ENCODE results near the gene NUBPL. TPM values are rescaled to one million over a fixed set of nuclear protein-coding genes. Genes with fewer than 3 reads are reported as not detected.
A peak's percentile ranks its signal among the peaks of the same experiment; 100 is the strongest.
"Not testable (repeated sequence)": the region's sequence is repeated elsewhere in the genome, so short reads cannot be mapped to it uniquely, and the experiment has no call there.

NUBPL gene
- total RNA-seq, 8 experiments from 2014 or later: 8.8 to 18.2 (median 10.7) TPM

DNA sequence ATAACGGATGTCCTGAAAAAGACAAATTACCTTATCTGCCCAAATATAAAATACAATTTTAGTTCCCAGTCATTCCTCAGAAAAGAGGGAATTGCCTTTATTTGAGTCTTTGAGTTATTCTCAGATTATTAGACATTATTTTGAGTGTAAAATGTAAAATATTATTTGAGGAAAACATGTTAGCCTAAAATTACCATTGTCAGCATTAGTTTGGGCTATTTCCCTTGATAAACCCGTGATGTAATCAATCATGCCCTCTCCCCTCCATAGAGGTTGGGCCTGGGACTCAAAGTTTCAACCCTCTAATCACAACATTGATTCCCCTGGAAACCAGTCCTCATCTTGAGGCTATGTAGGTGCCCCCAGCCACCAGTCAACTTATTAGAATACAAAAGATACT is 213.4 kb downstream of the NUBPL start:
- H3K27ac ChIP-seq: no peak overlapping the region
- in situ Hi-C loops (cut with MboI; ENCODE audit: low pct_unique_long_range_greater_than_20kb in 2 of 9, low sequenced_read_pairs in 9 of 9, unreplicated experiment in 9 of 9): no loop called here

DNA sequence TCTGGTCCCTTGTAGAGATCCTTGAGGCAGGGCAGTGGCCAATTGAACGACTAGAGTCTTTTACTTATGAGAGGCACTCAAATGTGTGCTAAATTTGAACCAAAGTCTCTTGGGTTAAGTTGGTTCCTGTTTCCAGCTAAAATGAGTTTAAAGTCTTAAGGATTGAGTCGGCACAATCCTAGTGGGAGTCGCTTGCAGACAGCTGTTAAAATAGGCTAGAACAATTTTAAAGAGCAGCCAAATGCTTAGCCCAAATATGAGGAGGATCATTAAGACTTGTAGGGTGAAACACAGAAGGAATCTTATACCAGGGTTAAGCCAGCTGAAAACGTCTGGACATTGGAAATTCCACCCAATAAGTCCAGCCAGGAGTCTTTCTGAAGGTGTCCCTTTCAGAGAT is 216.1 kb downstream of the NUBPL start:
- no peaks in the 10 kb centered on the region for H3K4me1 ChIP-seq (replicated peaks in 1 of 2)
- ATAC-seq (replicated peaks in 6 of 8): no peak
- in situ Hi-C loops (cut with MboI; ENCODE audit: low pct_unique_long_range_greater_than_20kb in 2 of 9, low sequenced_read_pairs in 9 of 9, unreplicated experiment in 9 of 9): no loop called here

More for the DNA sequence above, 213.4 kb downstream of the NUBPL start:
- 70 to 100% (median 83%) methylated on average over 1 to 2 of the region's 2 CpGs; no CpG with 5 or more reads in 1 of the 10 experiments for WGBS, 10 experiments
- no peaks in the 10 kb centered on the region for H3K4me1 ChIP-seq (replicated peaks in 1 of 2)
- no peak for ATAC-seq (replicated peaks in 6 of 8)
- H3K4me3 ChIP-seq: no peak overlapping the region

DNA sequence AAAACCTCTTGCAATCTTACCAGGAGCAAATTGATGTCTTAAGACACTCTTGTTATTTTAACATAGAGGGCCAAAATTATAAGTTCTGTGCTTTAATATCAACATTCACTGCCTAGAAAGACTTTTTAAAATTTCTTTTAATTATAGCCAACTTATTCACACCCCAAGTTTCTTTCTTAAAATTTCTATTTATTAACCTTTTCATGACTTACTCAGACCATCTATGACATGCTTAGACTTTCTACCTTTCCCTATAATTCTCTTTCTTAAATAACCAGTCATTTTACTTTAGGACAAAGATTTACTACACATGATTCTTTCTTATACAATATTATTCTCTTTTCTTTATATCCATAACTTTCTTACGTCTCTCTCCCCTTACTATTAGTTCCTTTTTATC is 220.4 kb downstream of the NUBPL start:
- H3K4me3 ChIP-seq: no peak overlapping the region
- in situ Hi-C loops (cut with MboI; ENCODE audit: low pct_unique_long_range_greater_than_20kb in 2 of 9, low sequenced_read_pairs in 9 of 9, unreplicated experiment in 9 of 9): no loop called here
- H3K27ac ChIP-seq: no peak overlapping the region
- H3K4me1 ChIP-seq (replicated peaks in 1 of 2): no peaks in the 10 kb centered on the region
- 95 to 100% (median 100%) methylated on average over 1 of the region's 1 CpG for WGBS, 10 experiments
- no peak for ATAC-seq (replicated peaks in 6 of 8)

More for the DNA sequence above, 216.1 kb downstream of the NUBPL start:
- H3K27ac ChIP-seq: no peak overlapping the region
- 28 to 100% (median 74%) methylated on average over 2 to 4 of the region's 4 CpGs; no CpG with 5 or more reads in 1 of the 10 experiments for WGBS, 10 experiments
- H3K4me3 ChIP-seq: no peak overlapping the region

DNA sequence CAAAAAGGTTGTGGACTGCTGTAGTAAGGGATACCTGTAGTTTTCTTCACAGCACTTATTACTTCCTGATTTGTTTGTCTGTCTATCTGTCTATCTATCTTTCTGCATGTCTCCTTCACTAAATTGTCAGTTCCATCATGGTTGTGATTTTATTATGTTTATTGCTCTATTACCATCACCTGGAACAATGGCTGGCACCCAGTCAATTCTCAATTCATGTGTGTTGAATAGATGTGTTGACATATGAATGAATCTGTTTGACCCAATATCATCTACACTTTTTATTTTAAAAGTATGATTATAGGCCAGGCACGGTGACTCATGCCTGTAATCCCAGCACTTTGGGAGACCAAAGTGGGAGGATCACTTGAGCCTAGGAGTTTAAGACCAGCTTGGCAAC is 224.4 kb downstream of the NUBPL start:
- 0 to 100% (median 82%) methylated on average over 1 of the region's 1 CpG; no CpG with 5 or more reads in 4 of the 10 experiments for WGBS, 10 experiments
- ATAC-seq (replicated peaks in 6 of 8): no peak
- H3K4me3 ChIP-seq: no peak overlapping the region
- H3K27ac ChIP-seq: no peak overlapping the region
- in situ Hi-C loops (cut with MboI; ENCODE audit: low pct_unique_long_range_greater_than_20kb in 2 of 9, low sequenced_read_pairs in 9 of 9, unreplicated experiment in 9 of 9): no loop called here
- H3K4me1 ChIP-seq (replicated peaks in 1 of 2): no peaks in the 10 kb centered on the region

DNA sequence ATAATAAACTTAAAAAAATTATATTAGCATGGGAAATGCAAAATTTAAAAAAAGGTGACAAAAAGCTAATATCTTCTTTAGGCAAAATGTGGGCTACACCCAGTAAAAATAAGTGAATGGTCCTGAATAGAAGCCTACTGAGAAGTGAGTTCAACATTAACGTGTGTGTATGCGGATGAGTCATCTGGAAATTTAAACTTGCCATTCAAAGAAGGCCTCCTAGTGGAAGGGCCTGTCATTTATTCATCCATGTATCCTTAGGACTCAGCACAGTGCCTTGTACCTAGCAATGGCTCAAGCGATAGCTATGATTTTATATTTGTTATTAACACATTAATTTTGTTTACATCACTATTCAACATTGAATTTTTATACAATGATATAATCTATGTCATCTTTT is 226.2 kb downstream of the NUBPL start:
- in situ Hi-C loops (cut with MboI; ENCODE audit: low pct_unique_long_range_greater_than_20kb in 2 of 9, low sequenced_read_pairs in 9 of 9, unreplicated experiment in 9 of 9): no loop called here
- ATAC-seq (replicated peaks in 6 of 8): peak in 3 of 8 experiments; percentile 53 to 96 (median 92)

DNA sequence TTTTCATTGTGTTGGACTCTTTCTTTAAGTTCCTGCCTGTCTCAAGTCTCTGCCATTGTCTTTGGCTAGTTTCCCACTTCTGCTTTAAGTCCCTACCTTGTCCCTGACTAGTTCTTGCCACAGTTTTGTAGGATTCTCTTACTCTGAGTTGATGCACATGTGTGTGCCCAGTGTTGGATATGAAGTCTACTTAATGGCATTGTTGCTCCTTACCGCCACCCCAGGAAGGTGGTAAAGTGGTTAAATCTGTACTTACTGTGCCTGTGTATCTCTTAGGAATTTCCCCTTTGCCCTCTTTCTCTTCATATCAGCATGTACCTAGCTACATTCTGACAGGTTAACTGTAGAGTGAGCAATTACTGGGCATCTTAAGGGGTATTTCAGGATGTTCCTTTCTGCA is 227.1 kb downstream of the NUBPL start:
- in situ Hi-C loops (cut with MboI; ENCODE audit: low pct_unique_long_range_greater_than_20kb in 2 of 9, low sequenced_read_pairs in 9 of 9, unreplicated experiment in 9 of 9): no loop called here
- H3K27ac ChIP-seq: no peak overlapping the region
- no peak for ATAC-seq (replicated peaks in 6 of 8)
- H3K4me3 ChIP-seq: no peak overlapping the region
- 80 to 100% (median 100%) methylated on average over 1 of the region's 1 CpG; no CpG with 5 or more reads in 7 of the 10 experiments for WGBS, 10 experiments
- no peaks in the 10 kb centered on the region for H3K4me1 ChIP-seq (replicated peaks in 1 of 2)

More for the DNA sequence above, 226.2 kb downstream of the NUBPL start:
- 50 to 93% (median 76%) methylated on average over 2 to 3 of the region's 3 CpGs; no CpG with 5 or more reads in 2 of the 10 experiments for WGBS, 10 experiments
- no peaks in the 10 kb centered on the region for H3K4me1 ChIP-seq (replicated peaks in 1 of 2)
- H3K27ac ChIP-seq: no peak overlapping the region
- no peak overlapping the region for H3K4me3 ChIP-seq

DNA sequence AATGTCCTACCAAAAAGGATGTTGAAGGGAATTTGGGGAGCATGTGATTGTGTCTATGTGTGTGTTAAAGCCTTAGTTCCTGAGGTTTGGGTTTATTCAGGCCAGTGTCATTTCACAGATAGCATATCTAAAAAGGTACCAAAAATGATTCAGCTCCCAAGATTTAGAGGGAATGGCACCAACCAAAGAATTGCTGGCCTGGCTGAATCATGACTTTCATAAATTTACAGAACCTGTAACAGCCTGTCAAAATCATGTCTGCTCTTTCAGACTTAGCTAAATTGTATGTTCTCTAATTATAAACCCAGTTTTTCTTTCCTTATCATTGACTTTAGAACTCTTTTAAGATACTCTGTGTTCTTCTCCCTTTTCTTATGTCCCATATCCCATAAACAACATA is 231.5 kb downstream of the NUBPL start:
- in situ Hi-C loops (cut with MboI; ENCODE audit: low pct_unique_long_range_greater_than_20kb in 2 of 9, low sequenced_read_pairs in 9 of 9, unreplicated experiment in 9 of 9): no loop called here
- ATAC-seq (replicated peaks in 6 of 8): no peak
- Histone ChIP-seq H3K4me1 (replicated peaks in 1 of 2) (no peaks in the 10 kb centered on the region), H3K27ac (no peak overlapping the region), H3K4me3 (no peak overlapping the region)

DNA sequence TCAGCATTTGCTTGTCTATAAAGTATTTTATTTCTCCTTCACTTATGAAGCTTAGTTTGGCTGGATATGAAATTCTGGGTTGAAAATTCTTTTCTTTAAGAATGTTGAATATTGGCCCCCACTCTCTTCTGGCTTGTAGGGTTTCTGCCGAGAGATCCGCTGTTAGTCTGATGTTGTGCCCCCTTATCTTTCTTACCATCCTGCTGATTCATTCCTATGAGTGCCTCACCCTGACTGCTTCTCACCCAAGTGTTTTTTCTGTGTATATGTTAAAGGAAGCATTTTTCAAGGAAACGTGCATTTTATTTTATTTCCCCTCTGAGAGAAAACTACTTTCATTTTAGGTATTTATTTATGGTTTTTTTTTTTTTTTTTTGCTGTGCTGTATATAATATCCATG is 236.7 kb downstream of the NUBPL start:
- in situ Hi-C loops (cut with MboI; ENCODE audit: low pct_unique_long_range_greater_than_20kb in 2 of 9, low sequenced_read_pairs in 9 of 9, unreplicated experiment in 9 of 9); ATAC-seq (replicated peaks in 6 of 8); H3K4me1 ChIP-seq (replicated peaks in 1 of 2); H3K4me3 ChIP-seq; H3K27ac ChIP-seq: not testable (repeated sequence)
- 25 to 100% (median 96%) methylated on average over 1 to 3 of the region's 3 CpGs; no CpG with 5 or more reads in 2 of the 10 experiments for WGBS, 10 experiments

DNA sequence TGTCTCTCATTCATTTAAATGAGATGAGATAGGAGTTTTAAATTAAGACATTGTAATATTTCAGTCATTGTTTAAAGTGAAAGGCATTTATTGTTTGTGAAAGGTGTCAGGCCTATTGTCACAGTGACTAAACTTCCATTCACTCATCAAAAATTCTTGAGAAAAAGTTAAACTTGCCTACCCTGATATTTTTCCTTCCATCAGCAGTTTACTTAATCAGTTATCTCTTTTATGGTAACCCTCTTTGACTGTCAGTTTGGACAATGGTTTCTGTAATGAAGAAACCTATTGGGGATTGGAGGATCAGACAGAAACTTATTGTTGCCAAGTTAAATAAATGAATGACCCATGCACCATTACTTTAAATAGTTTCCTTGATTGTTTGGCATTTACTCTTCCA is 241.6 kb downstream of the NUBPL start:
- no peak overlapping the region for H3K4me3 ChIP-seq
- no peaks in the 10 kb centered on the region for H3K4me1 ChIP-seq (replicated peaks in 1 of 2)
- in situ Hi-C loops (cut with MboI; ENCODE audit: low pct_unique_long_range_greater_than_20kb in 2 of 9, low sequenced_read_pairs in 9 of 9, unreplicated experiment in 9 of 9): no loop called here
- ATAC-seq (replicated peaks in 6 of 8): no peak
- H3K27ac ChIP-seq: no peak overlapping the region

DNA sequence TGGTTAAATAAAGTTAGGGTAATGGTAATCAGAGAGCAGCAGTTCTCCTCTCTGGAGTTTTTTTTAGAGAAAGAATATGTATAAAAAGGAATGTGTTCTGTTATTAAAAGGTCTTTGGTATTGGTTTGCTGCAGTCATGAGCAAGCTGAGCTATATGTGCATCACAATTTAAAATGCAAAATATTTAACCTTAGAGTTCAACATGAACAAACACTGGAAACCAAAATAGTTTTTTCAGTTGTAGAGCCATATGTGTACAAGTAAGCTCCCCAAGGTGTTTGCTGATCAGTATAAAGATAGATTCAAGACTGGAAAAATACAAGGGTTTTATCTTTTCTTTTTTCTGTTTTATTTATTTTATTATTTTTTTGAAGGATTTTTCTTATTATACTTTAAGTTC is 245.0 kb downstream of the NUBPL start:
- ATAC-seq (replicated peaks in 6 of 8): peak in 2 of 8 experiments; percentile 26 to 95
- no peak overlapping the region for H3K4me3 ChIP-seq
- H3K27ac ChIP-seq: no peak overlapping the region
- no peaks in the 10 kb centered on the region for H3K4me1 ChIP-seq (replicated peaks in 1 of 2)
- in situ Hi-C loops (cut with MboI; ENCODE audit: low pct_unique_long_range_greater_than_20kb in 2 of 9, low sequenced_read_pairs in 9 of 9, unreplicated experiment in 9 of 9): no loop called here

DNA sequence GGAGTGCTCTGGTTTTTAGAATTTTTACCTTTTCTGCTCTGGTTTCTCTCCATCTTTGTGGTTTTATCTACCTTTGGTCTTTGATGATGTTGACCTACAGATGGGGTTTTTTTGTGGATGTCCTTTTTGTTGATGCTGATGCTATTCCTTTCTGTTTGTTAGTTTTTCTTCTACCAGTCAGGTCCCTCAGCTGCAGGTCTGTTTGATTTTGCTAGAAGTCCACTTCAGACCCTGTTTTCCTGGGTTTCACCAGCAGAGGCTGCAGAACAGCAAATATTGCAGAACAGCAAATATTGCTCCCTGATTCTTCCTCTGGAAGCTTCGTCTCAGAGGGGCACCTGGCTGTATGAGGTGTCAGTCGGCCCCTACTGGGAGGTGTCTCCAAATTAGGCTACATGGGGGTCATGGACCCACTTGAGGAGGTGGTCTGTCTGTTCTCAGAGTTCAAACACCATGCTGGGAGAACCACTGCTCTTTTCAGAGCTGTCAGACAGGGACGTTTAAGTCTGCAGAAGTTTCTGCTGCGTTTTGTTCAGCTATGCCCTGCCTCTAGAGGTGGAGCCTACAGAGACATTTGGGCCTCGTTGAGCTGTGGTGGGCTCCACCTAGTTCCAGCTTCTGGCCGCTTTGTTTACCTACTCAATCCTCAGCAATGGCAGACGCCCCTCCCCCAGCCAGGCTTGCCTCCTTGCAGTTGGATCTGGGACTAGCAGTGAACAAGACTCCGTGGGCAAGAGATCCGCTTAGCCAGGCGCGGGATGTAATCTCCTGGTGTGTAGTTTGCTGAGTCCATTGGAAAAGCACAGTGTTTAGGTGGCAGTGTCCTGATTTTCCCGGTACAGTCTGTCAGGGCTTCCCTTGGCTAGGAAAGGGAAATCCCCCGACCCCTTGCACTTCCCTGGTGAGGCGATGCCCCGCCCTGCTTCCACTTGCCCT is 250.8 kb downstream of the NUBPL start:
- in situ Hi-C loops (cut with MboI; ENCODE audit: low pct_unique_long_range_greater_than_20kb in 2 of 9, low sequenced_read_pairs in 9 of 9, unreplicated experiment in 9 of 9); H3K27ac ChIP-seq; ATAC-seq (replicated peaks in 6 of 8); H3K4me1 ChIP-seq (replicated peaks in 1 of 2); H3K4me3 ChIP-seq: not testable (repeated sequence)
- 57 to 81% (median 75%) methylated on average over 1 to 7 of the region's 15 CpGs; no CpG with 5 or more reads in 2 of the 10 experiments for WGBS, 10 experiments

DNA sequence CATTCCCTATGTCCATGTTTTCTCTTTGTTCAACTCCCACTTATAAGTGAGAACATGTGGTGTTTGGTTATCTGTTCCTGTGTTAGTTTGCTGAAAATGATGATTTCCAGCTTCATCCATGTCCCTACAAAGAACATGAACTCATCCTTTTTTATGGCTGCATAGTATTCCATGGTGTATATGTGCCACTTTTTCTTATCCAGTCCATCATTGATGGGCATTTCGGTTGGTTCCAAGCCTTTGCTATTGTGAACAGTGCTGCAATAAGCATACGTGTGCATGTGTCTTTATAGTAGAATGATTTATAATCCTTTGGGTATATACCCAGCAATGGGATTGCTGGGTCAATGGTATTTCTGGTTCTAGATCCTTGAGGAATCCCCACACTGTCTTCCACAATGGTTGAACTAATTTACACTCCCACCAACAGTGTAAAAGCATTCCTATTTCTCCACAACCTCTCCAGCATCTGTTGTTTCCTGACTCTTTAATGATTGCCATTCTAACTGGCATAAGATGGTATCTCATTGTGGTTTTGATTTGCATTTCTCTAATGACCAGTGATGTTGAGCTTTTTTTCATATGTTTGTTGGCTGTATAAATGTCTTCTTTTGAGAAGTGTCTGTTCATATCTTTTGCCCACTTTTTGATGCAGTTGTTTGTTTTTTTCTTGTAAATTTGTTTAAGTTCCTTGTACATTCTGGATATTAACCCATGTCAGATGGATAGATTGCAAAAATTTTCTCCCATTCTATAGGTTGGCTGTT is 252.7 kb downstream of the NUBPL start:
- H3K4me3 ChIP-seq; ATAC-seq (replicated peaks in 6 of 8); H3K4me1 ChIP-seq (replicated peaks in 1 of 2); H3K27ac ChIP-seq; in situ Hi-C loops (cut with MboI; ENCODE audit: low pct_unique_long_range_greater_than_20kb in 2 of 9, low sequenced_read_pairs in 9 of 9, unreplicated experiment in 9 of 9): not testable (repeated sequence)
- WGBS, 10 experiments: 50 to 100% (median 85%) methylated on average over 1 to 2 of the region's 2 CpGs; no CpG with 5 or more reads in 6 of the 10 experiments

DNA sequence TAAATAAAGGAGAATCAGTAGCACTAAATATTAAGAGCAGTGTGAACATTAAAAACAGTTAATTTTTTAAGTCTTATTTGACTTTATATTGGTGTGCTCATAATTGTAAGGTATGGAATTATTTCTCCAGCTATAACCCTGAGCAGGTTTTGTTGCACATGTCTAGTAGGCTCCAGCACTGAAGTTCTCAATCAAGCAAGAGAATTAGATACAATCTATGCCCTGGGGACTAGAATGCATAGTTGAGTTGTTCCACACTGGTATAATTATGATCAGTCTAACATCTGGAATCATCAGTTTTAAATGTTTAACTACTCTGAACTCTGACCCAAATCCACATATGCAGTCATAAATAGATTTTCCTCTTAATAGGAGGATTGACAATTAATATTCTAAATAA is 258.1 kb downstream of the NUBPL start:
- Histone ChIP-seq H3K4me1 (replicated peaks in 1 of 2) (no peaks in the 10 kb centered on the region), H3K27ac (no peak overlapping the region), H3K4me3 (no peak overlapping the region)
- in situ Hi-C loops (cut with MboI; ENCODE audit: low pct_unique_long_range_greater_than_20kb in 2 of 9, low sequenced_read_pairs in 9 of 9, unreplicated experiment in 9 of 9): no loop called here
- ATAC-seq (replicated peaks in 6 of 8): no peak
